Natural killer cell (primary cell): ENCODE results near the gene UFM1. TPM values are rescaled to one million over a fixed set of nuclear protein-coding genes. Genes with fewer than 3 reads are reported as not detected.
"Not testable (repeated sequence)": the region's sequence is repeated elsewhere in the genome, so short reads cannot be mapped to it uniquely, and the experiment has no call there.

Experiments
- ATAC-seq, 3 donors: fragments of 150-1000 bp in 2 of 3; fragments of 200-7000 bp in 1 of 3; cut with Tn5 transposase; 1 replicate in 1 of 3; 2 replicates in 2 of 3; pipeline ENCODE4 v1.10.0; 2021; ENCODE audit warnings: mild to moderate bottlenecking in 2 of 3, moderate library complexity in 2 of 3
- DNase-seq, 2 donors: peaks; one replicate each; pipeline versions ENCODE4 v3.0.0 to v3.0.0-alpha.2; 2013 to 2021; ENCODE audit warnings: mixed read lengths in 1 of 2
- H3K27ac ChIP-seq: one replicate; pipeline ENCODE4 v1.5.1; 2013; ENCODE audit warnings: mild to moderate bottlenecking, low read length
- H3K27me3 ChIP-seq: one replicate; pipeline ENCODE4 v1.6.1; 2013; ENCODE audit warnings: low read length; ENCODE audit not compliant: control insufficient read depth, insufficient read depth
- H3K36me3 ChIP-seq: one replicate; pipeline ENCODE4 v1.6.1; 2013; ENCODE audit warnings: low read length; ENCODE audit not compliant: control insufficient read depth, insufficient read depth
- H3K4me1 ChIP-seq: one replicate; pipeline ENCODE4 v1.6.1; 2013; ENCODE audit warnings: low read length; ENCODE audit not compliant: control insufficient read depth, insufficient read depth
- H3K4me3 ChIP-seq: one replicate; pipeline ENCODE4 v1.5.1; 2013; ENCODE audit warnings: low read length
- H3K9me3 ChIP-seq: one replicate; pipeline ENCODE4 v1.6.1; 2013; ENCODE audit warnings: low read length; ENCODE audit not compliant: control insufficient read depth, insufficient read depth
- H3K27ac Mint-ChIP-seq, 2 donors: one replicate each; pipeline ENCODE4 v1.8.0; 2022; ENCODE audit warnings: mild to moderate bottlenecking in 2 of 2, mixed read lengths in 2 of 2, moderate library complexity in 1 of 2
- H3K27me3 Mint-ChIP-seq, 2 donors: one replicate each; pipeline ENCODE4 v1.8.0; 2022; ENCODE audit warnings: low read depth in 2 of 2, mixed read lengths in 2 of 2
- H3K36me3 Mint-ChIP-seq: one replicate; pipeline ENCODE4 v1.8.0; 2022; ENCODE audit warnings: mixed read lengths
- H3K4me1 Mint-ChIP-seq, 2 donors: one replicate each; pipeline ENCODE4 v1.8.0; 2022; ENCODE audit warnings: mixed read lengths in 2 of 2
- H3K4me3 Mint-ChIP-seq: one replicate; pipeline ENCODE4 v1.8.0; 2022; ENCODE audit warnings: mild to moderate bottlenecking, moderate library complexity, mixed read lengths
- H3K9me3 Mint-ChIP-seq, 2 donors: one replicate each; pipeline ENCODE4 v1.8.0; 2022; ENCODE audit warnings: mixed read lengths in 2 of 2
- CTCF ChIP-seq: fragments of 200-600 bp; IDR thresholded peaks from one replicate; pipeline ENCODE4 v1.8.0; 2022; ENCODE audit warnings: antibody characterized with exemption
- WGBS: methylation state at CpG from one replicate; pipeline ENCODE4 v1.1.7; 2013; ENCODE audit warnings: missing lambda C conversion rate; ENCODE audit not compliant: insufficient coverage; 5-methylcytosine and 5-hydroxymethylcytosine counted together
- intact Hi-C: fragments of 100-400 bp; cut with micrococcal nuclease; formaldehyde crosslinking; loops from one replicate; pipeline ENCODE4 v1.14.2; 2022
- total RNA-seq, 4 donors: library from RNA; stranded (reverse); fragments of 120-200 nt in 1 of 4; gene quantifications; one replicate each; pipeline versions ENCODE4 v1.2.3 to v1.2.4, GENCODE V29; 2013 to 2022

Gene UFM1
- total RNA-seq, 3 donors from 2014 or later (not counting 1 experiment from before 2014, with no cell fraction given), result 76.3 to 84.3 (median 84.1) TPM

GRCh38 chr13:38358684-38359083, 9.0 kb downstream of the UFM1 start:
- H3K4me3 ChIP-seq, result no peak overlapping the region
- H3K27me3 Mint-ChIP-seq, result no peaks in the 10 kb centered on the region
- H3K36me3 ChIP-seq, result peaks cover 64% of the 10 kb centered on the region
- intact Hi-C loops, result no loop called here
- H3K9me3 Mint-ChIP-seq, result no peaks in the 10 kb centered on the region
- no peaks in the 10 kb centered on the region for H3K27me3 ChIP-seq
- WGBS, result 94% methylated on average over 3 of the region's 4 CpGs
- H3K27ac Mint-ChIP-seq, result no peak overlapping the region
- H3K27ac ChIP-seq, result no peak overlapping the region
- H3K4me3 Mint-ChIP-seq, result no peak overlapping the region
- ATAC-seq (no peak), DNase-seq (no peak)
- H3K36me3 Mint-ChIP-seq, result peaks cover 15% of the 10 kb centered on the region
- peaks cover 0 to under 1% of the 10 kb centered on the region in 2 donors for H3K4me1 Mint-ChIP-seq
- no peak for TF ChIP-seq CTCF
- no peaks in the 10 kb centered on the region for H3K4me1 ChIP-seq
- no peaks in the 10 kb centered on the region for H3K9me3 ChIP-seq

- Mint-ChIP-seq H3K27me3 (no peaks in the 10 kb centered on the region), H3K27ac (peak overlapping the region in 1 of 2 donors; percentile 2), H3K9me3 (no peaks in the 10 kb centered on the region), H3K4me1 (peaks cover 0 to 6% of the 10 kb centered on the region in 2 donors), H3K4me3 (no peak overlapping the region), H3K36me3 (peaks cover 8% of the 10 kb centered on the region)
- ATAC-seq (no peak), DNase-seq (no peak)
- 84% methylated on average over 4 of the region's 4 CpGs for WGBS
- Histone ChIP-seq H3K27ac (no peak overlapping the region), H3K9me3 (no peaks in the 10 kb centered on the region), H3K4me3 (no peak overlapping the region), H3K27me3 (no peaks in the 10 kb centered on the region), H3K4me1 (no peaks in the 10 kb centered on the region), H3K36me3 (peaks cover 40% of the 10 kb centered on the region)
- TF ChIP-seq CTCF, result no peak
- intact Hi-C loops, result no loop called here
Observed at GRCh38 chr13:38361542-38362262, 12.1 kb downstream of the UFM1 start.

GRCh38 chr13:38363219-38363618, 13.6 kb downstream of the UFM1 start:
- Histone ChIP-seq H3K36me3 (peaks cover 31% of the 10 kb centered on the region), H3K27ac (no peak overlapping the region), H3K4me3 (no peak overlapping the region), H3K27me3 (no peaks in the 10 kb centered on the region), H3K9me3 (no peaks in the 10 kb centered on the region), H3K4me1 (no peaks in the 10 kb centered on the region)
- ATAC-seq (no peak), DNase-seq (no peak)
- WGBS, result 88% methylated on average over 1 of the region's 2 CpGs
- Mint-ChIP-seq H3K4me1 (peaks cover 0 to 6% of the 10 kb centered on the region in 2 donors), H3K9me3 (no peaks in the 10 kb centered on the region), H3K27me3 (no peaks in the 10 kb centered on the region), H3K27ac (no peak overlapping the region), H3K4me3 (no peak overlapping the region), H3K36me3 (peaks cover 8% of the 10 kb centered on the region)
- TF ChIP-seq CTCF, result no peak
- intact Hi-C loops, result no loop called here

GRCh38 chr13:38363746-38364145, 14.1 kb downstream of the UFM1 start:
- ATAC-seq, intact Hi-C loops: not testable (repeated sequence)
- 83% methylated on average over 8 of the region's 19 CpGs for WGBS

More at GRCh38 chr13:38363746-38364145, 14.1 kb downstream of the UFM1 start:
- H3K9me3 ChIP-seq, H3K9me3 Mint-ChIP-seq, H3K4me1 Mint-ChIP-seq, H3K27ac ChIP-seq, H3K27me3 ChIP-seq, H3K4me3 Mint-ChIP-seq, H3K27ac Mint-ChIP-seq, H3K4me3 ChIP-seq, H3K36me3 Mint-ChIP-seq, H3K4me1 ChIP-seq, DNase-seq, H3K27me3 Mint-ChIP-seq: not testable (repeated sequence)
- peaks cover 31% of the 10 kb centered on the region for H3K36me3 ChIP-seq
